AG10803 (cell line): ENCODE results near the gene PJVK.
A peak's percentile ranks its signal among the peaks of the same experiment; 100 is the strongest.
"Not testable (repeated sequence)": the region's sequence is repeated elsewhere in the genome, so short reads cannot be mapped to it uniquely, and the experiment has no call there.

Experiments used
- DNase-seq: peaks from one replicate; pipeline ENCODE4 v3.0.0; 2010; ENCODE audit warnings: low read depth
- H3K4me3 ChIP-seq: 2 replicates; pipeline ENCODE4 v1.5.1; 2011; ENCODE audit warnings: mild to moderate bottlenecking, low read length, control low read depth
- TF ChIP-seq, protein P1 (sequence below): conservative IDR thresholded peaks from 2 replicates; pipeline ENCODE4 v1.5.1; 2011; ENCODE audit warnings: mild to moderate bottlenecking, low read length, control low read depth, inconsistent platforms

The PJVK gene

DNA sequence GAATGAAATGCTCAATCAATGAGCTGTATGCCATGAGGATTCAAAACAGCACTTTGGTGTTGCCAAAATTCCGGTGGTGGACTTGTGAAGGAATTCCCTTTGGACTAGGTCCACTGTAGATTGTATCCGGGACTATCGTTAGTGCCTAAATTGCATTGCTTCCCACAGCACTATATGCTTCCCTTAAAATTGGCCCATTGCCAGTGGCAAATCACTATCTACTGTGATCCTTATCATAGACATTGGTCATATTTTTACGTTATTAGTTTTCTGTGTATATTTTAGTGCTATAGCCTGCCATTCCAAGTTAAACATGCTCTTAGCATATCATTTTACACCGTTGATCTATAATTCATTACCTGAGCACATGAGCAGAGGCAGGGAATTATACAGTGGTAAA, 1.7 kb downstream of the PJVK start:
- DNase-seq: no peak
- TF ChIP-seq, protein P1, sequence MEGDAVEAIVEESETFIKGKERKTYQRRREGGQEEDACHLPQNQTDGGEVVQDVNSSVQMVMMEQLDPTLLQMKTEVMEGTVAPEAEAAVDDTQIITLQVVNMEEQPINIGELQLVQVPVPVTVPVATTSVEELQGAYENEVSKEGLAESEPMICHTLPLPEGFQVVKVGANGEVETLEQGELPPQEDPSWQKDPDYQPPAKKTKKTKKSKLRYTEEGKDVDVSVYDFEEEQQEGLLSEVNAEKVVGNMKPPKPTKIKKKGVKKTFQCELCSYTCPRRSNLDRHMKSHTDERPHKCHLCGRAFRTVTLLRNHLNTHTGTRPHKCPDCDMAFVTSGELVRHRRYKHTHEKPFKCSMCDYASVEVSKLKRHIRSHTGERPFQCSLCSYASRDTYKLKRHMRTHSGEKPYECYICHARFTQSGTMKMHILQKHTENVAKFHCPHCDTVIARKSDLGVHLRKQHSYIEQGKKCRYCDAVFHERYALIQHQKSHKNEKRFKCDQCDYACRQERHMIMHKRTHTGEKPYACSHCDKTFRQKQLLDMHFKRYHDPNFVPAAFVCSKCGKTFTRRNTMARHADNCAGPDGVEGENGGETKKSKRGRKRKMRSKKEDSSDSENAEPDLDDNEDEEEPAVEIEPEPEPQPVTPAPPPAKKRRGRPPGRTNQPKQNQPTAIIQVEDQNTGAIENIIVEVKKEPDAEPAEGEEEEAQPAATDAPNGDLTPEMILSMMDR: no peak
- no peak overlapping the region for H3K4me3 ChIP-seq

DNA sequence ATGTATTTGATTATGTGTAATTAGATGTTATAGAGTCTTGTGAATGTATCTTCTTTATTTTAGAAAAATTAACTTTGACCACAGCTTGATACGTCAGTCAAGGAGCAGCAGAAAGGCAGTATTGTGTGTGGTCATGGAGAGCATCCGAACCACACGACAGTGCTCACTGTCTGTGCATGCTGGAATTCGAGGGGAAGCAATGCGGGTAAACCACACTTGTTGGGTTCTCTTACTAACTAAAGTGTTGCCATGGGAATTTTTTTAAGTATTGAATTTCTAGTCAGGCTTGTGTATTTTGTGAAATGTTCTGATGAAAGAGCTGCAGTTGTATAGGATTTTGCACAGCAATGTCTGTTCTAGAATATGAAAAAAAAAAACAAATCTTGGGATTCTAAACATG, 4.8 kb downstream of the PJVK start:
- no peak for DNase-seq
- TF ChIP-seq, protein P1: no peak
- H3K4me3 ChIP-seq: no peak overlapping the region

DNA sequence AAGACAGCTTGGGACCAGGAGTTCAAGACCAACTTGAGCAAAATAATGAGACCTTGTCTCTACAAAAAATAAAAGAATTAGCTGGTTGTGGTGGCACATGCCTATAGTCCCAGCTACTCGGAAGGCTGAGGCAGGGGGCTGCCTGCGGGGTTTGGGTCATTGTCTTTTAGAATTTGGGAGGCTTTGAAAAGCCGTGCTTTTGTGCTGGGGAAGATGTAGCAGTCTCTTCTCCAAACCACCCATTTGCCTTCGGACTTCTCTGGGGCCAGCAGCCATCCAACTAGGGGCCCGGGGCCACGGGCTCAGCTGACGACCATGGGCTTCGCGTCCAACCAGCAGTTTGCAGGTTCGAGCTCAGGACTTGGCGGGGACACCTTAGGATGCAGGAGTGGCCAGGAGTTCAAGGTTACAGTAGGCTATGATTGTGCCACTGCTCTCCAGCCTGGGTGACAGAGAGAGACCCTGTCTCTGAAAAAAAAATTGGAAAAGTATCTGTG, 6.3 kb downstream of the PJVK start:
- H3K4me3 ChIP-seq: no peak overlapping the region
- DNase-seq: no peak
- TF ChIP-seq, protein P1: no peak

DNA sequence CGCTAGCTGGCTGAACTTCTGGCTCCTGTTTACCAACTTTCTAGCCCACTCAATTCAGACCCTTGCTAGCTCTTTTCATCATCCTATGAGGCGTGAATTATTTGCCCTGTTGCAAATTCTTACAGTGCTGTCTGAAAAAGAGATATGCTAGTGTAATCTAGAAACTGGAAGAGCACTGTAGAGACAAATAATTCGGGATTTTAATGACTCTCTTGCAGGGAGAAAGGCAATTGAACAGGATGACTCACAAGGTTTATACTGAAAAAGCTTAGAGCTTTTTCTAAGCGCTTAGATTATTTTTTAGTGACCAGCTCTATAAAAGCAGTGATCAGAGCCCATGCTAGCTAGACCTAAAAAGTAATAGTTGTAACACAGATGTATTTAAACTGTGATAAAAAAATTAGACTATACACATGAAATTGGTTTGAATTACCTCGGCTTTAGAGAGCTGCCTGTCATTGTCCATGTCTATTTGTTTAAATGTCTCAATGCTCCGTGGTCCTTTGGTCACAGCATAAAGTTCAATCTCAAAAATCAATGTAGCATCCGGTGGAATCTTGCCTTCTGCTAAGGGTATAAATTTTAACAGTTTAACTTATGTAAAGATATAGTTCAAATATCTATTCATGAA, 18.2 kb downstream of the PJVK start:
- DNase-seq: no peak
- H3K4me3 ChIP-seq: no peak overlapping the region
- TF ChIP-seq, protein P1: no peak

DNA sequence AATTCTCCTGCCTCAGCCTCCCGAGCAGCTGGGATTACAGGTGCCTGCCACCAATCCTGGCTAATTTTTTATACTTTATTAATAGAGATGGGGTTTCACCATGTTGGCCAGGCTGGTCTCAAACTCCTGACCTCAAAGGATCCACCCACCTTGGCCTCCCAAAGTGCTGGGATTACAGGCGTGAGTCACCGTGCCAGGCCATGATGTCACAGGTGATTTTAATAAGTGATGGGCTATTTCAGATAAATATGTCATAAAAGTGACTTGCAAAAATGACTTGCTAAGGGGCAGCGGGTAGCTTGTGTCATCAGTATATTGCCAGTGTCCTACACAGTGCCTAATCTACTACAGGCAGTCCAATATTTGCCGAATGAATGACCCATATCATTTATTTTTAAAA, 20.1 kb downstream of the PJVK start:
- not testable (repeated sequence) for DNase-seq, H3K4me3 ChIP-seq

DNA sequence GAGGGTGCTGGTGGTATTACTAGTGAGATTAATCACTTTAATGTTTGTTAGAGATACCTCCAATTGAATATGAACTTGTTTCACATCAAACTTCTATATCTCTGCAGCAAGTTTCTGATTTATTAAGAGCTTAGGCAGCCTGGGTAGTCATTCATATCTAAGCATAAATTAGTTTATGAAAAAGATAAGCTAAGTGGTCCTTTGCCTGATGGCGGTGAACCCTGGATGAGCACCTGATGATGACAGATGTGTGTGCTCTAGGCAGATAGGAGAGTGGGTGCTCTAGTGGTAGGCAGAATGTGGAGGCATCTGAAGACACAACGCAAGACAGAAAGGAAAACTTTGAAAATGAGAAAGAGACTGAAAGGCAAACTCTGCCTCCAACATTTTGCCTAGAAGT, 22.2 kb downstream of the PJVK start:
- DNase-seq: no peak
- no peak overlapping the region for H3K4me3 ChIP-seq
- TF ChIP-seq, protein P1: no peak

DNA sequence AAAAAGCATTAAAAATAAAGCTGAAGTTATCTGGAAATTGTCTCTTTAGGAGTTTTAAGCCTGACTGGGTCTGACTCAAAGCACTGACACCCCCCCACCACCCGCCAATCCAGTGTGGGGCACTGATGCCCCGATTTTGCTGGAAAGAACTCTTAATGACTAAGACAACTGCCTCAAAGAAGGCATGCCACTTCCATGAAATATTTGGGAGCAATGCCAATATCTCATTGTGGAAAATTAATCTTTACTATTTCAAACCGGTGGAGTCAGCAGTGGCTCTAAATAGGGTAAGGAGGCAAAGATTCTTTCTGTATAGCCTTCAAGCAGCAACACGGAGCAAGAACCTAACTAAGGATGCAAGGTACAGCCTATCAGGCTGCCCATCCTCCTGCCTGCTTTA, 22.8 kb downstream of the PJVK start:
- no peak overlapping the region for H3K4me3 ChIP-seq
- DNase-seq: peak; percentile 31
- TF ChIP-seq, protein P1: no peak
